K562 (cell line): ENCODE measurements around the gene TTC23L. TPM values are rescaled to one million over a fixed set of nuclear protein-coding genes. Genes with fewer than 3 reads are reported as not detected.

Source experiments
- C11orf30 ChIP-seq: fragments of 450-650 bp; IDR thresholded peaks from 2 replicates; pipeline ENCODE4 v1.6.1; 2016; ENCODE audit warnings: low read depth, mild to moderate bottlenecking
- FOXJ2 ChIP-seq: fragments of 200-800 bp; sonication (Bioruptor generic); IDR thresholded peaks from 2 replicates; pipeline ENCODE4 v1.6.1; 2016; ENCODE audit warnings: missing genetic modification characterization, missing compliant biosample characterization
- GTF2A2 ChIP-seq: IDR thresholded peaks from 2 replicates; pipeline ENCODE4 v1.6.1; 2016; ENCODE audit warnings: mild to moderate bottlenecking, missing genetic modification characterization, missing compliant biosample characterization
- GTF2F1 ChIP-seq: IDR thresholded peaks from 2 replicates; pipeline ENCODE4 v1.6.1; 2011; ENCODE audit warnings: low read depth, low read length, improper control_type of control experiment
- IRF2 ChIP-seq: sonication (generic); formaldehyde crosslinking; IDR thresholded peaks from 2 replicates; pipeline ENCODE4 v1.8.1; 2022; ENCODE audit warnings: mild to moderate bottlenecking, missing genetic modification reagents
- MGA ChIP-seq: fragments of 450-650 bp; IDR thresholded peaks from 2 replicates; pipeline ENCODE4 v1.6.1; 2016; ENCODE audit warnings: mild to moderate bottlenecking, moderate library complexity
- MYBL2 ChIP-seq, 2 experiments: fragments of 450-650 bp in 1 of 2; sonication (generic) in 1 of 2; formaldehyde crosslinking in 1 of 2; IDR thresholded peaks; 2 replicates each; pipeline versions ENCODE4 v1.6.1 to v1.8.1; 2017 to 2022; ENCODE audit warnings: borderline replicate concordance in 1 of 2, inconsistent platforms in 1 of 2, low read depth in 1 of 2, mild to moderate bottlenecking in 1 of 2, missing genetic modification reagents in 1 of 2, moderate library complexity in 1 of 2
- RNF2 ChIP-seq: sonication (generic); IDR thresholded peaks from 2 replicates; pipeline ENCODE4 v1.6.1; 2016
- polyA plus RNA-seq, 8 experiments: library from polyadenylated mRNA; depleted of rRNA in 4 of 8; stranded (reverse) in 5 of 8; unstranded in 3 of 8; fragments of >200 nt; fragmentation: Nextera tagmentation in 2 of 8; fragmentation: Illumina TruSeq in 1 of 8; extraction: Ambion mirVana in 2 of 8; extraction: Trizol in 1 of 8; gene quantifications; 2 replicates each; pipeline versions ENCODE4 v1.2.1 to v1.2.3, GENCODE V29; 2011 to 2014; ENCODE audit warnings: inconsistent platforms in 1 of 8, missing spikeins in 1 of 8
- total RNA-seq, 7 experiments: library from RNA; depleted of rRNA in 6 of 7; stranded (reverse); fragments of >200 nt in 6 of 7; fragmentation: Illumina TruSeq in 2 of 7; extraction: Trizol in 2 of 7; gene quantifications; 2 replicates each; pipeline versions ENCODE4 v1.2.1 to v1.2.3, GENCODE V29; 2011 to 2021; ENCODE audit warnings: low replicate concordance in 1 of 7

Gene TTC23L
- total and polyA plus RNA-seq, 9 of the 15 experiments (the other 6 are each of a cell fraction or from before 2014, with no cell fraction given), result 0.03 to 0.32 (median 0.14) TPM; not detected in 2

DNA sequence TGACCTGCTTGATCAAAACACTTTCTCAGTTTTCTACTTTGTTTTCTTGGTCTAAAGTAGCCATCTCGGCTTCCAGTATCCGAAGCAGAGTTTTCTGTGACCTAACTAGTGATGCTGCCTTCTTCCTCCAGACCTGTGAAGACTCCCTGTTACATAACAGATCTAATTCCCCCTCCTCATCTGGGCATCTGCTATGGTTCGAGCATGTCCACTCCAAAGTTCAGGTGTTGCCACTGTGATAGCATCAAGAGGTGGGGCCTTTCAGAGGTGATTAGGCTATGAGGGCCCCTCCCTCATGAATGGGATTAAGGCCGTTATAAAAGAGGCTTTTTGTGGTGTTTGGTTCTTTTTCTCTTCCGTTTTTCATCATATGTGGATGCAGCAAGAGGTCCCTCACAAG lies 20.3 kb downstream of the TTC23L start (continued):
- no peak for TF ChIP-seq MGA
- TF ChIP-seq GTF2A2, result no peak
- TF ChIP-seq FOXJ2 (tag), result no peak
- no peak for TF ChIP-seq RNF2
- no peak for TF ChIP-seq C11orf30
- no peak for TF ChIP-seq MYBL2 (IDR thresholded peaks at IDR 0.05; ENCODE audit: low read depth)
- TF ChIP-seq MYBL2 (CRISPR knock-in tag; IDR thresholded peaks at IDR 0.05; ENCODE audit: borderline replicate concordance), result no peak
- no peak for TF ChIP-seq GTF2F1
- no peak for TF ChIP-seq IRF2 (CRISPR knock-in tag)
